ENCODE results near the gene NKG7.
"Not testable (repeated sequence)": the region's sequence is repeated elsewhere in the genome, so short reads cannot be mapped to it uniquely, and the experiment has no call there.

The NKG7 gene

DNA sequence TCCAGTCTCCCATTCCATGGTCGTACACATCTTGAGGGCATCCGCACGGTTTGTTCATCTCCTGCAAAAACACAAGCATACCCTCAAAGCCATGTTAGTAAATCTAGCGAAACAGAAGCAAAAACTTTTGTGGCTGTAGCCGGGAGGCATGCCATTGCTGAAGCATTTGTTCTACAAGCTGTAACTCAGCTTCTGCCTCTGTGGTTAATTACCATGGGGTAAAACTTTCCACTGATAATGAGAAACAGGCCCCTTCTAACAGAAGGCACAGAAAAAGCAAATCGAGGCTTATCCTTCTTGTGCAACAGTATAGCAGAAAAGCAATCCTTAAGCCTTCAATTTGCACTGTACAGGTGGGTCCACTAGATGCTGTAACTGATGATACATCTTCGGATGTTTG, 27.5 kb upstream of the NKG7 start:
- not testable (repeated sequence) for DNase-seq; H3K36me3 Mint-ChIP-seq (ENCODE audit: insufficient read depth); H3K27me3 Mint-ChIP-seq; H3K4me3 Mint-ChIP-seq; ATAC-seq (replicated peaks); H3K9me3 Mint-ChIP-seq; H3K27ac Mint-ChIP-seq
- H3K4me1 Mint-ChIP-seq (ENCODE audit: low read depth in 2 of 2), result peaks cover 11 to 15% of the 10 kb centered on the region in 2 donors

DNA sequence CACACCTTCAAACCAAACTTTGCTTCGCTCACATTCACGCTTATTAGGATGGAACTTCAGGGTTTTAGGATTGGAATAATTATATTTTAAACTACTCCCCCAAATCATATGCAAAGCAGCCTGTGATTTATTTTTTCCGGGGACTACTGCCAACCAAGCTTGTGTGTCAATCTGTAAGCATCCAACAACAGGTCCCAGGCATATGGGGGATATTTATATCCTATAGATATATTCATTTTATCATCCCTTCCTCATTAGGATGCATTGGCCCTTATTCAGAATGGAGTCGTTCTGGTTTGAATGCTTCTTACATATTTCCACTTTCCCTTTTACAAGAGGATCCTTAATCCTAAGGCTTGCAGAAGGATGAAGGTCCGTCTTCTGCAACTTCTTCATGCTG, 26.8 kb upstream of the NKG7 start:
- ATAC-seq (replicated peaks) (no peak), DNase-seq (no peak)
- Mint-ChIP-seq H3K9me3 (peaks cover 5% of the 10 kb centered on the region in 2 donors), H3K36me3 (ENCODE audit: insufficient read depth) (peaks cover 14% of the 10 kb centered on the region), H3K4me1 (ENCODE audit: low read depth in 2 of 2) (peaks cover 16 to 23% of the 10 kb centered on the region in 2 donors), H3K4me3 (no peak overlapping the region), H3K27ac (no peak overlapping the region), H3K27me3 (no peaks in the 10 kb centered on the region)

DNA sequence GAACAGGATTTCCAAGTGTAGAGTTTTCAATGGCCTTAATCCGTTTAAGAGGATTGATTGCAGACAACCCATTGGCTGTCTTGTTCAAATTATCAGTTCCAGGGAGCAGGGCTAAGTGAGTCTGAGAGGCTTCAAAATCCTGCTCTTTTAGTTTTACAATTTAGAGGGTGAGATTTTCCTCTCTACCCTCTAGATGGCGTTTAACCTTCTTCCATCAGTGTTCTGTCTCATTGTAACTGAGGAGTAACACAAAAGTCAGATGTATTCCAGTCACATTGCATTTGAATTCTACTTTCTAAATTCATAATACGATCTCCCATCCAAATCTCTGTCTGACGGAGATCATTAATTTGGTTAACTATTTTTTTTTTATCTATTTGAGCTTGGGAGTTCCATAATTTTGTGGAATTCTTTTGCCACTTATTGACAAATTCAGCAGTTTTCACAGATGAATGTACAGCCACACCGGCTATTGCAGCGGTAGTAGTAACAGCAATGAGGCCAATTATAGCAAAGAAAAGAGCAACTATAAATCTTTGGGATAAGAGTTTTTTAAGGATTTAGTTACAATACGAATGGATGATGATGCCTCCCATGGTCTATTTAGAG, 25.7 kb upstream of the NKG7 start:
- ATAC-seq (replicated peaks) (no peak), DNase-seq (no peak)
- H3K27ac Mint-ChIP-seq, result no peak overlapping the region
- no peaks in the 10 kb centered on the region for H3K27me3 Mint-ChIP-seq
- H3K4me1 Mint-ChIP-seq (ENCODE audit: low read depth in 2 of 2), result peaks cover 23 to 28% of the 10 kb centered on the region in 2 donors
- peaks cover 5% of the 10 kb centered on the region in 2 donors for H3K9me3 Mint-ChIP-seq
- no peak overlapping the region for H3K4me3 Mint-ChIP-seq
- H3K36me3 Mint-ChIP-seq (ENCODE audit: insufficient read depth), result peaks cover 18% of the 10 kb centered on the region

DNA sequence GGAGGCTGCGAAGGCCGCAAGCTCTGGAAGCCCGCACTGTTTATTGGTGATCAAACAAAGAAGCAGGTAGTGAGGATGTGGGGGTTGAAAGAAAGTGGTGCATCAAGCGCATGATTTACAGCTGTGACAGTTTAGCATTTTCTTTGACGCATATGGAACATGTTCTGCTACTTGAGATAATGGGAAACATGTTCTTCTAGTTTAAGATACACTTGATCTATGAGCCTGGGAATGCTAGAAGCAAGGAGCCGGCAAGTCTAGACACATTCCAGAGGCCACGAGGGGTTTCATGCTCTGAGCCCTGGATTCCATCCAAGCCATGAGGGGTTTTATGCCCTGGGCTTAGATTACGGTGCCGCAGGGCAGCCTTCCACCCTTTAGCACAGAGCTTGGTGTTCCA, 25.0 kb upstream of the NKG7 start:
- not testable (repeated sequence) for DNase-seq, H3K4me3 Mint-ChIP-seq

DNA sequence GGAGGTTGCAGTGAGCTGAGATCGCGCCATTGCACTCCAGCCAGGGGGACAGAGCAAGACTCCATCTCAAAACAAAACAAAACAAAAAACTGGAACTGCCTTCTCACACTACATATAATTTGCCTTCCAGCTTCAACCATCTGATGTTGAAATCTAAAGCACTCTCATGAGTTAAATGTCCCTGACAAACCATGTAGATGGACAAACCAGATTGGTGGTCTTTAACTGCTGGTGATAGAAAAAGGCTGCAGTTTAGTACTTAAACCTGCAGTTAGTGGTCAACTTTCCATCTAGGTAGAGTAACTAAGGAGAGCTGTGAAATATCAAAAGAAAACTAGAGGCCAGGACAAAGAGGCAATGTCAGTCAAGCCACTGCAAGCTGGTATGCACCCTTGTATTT, 23.7 kb upstream of the NKG7 start:
- no peak for DNase-seq
- ATAC-seq (replicated peaks), result no peak
- H3K4me3 Mint-ChIP-seq, result no peak overlapping the region
- H3K9me3 Mint-ChIP-seq, result no peaks in the 10 kb centered on the region
- peaks cover 30 to 40% of the 10 kb centered on the region in 2 donors for H3K4me1 Mint-ChIP-seq (ENCODE audit: low read depth in 2 of 2)
- H3K27me3 Mint-ChIP-seq, result no peaks in the 10 kb centered on the region
- peak overlapping the region; percentile 89 to 90 for H3K27ac Mint-ChIP-seq
- peaks cover 19% of the 10 kb centered on the region for H3K36me3 Mint-ChIP-seq (ENCODE audit: insufficient read depth)

More for the DNA sequence above, 25.0 kb upstream of the NKG7 start:
- peaks cover 18% of the 10 kb centered on the region for H3K36me3 Mint-ChIP-seq (ENCODE audit: insufficient read depth)
- H3K4me1 Mint-ChIP-seq (ENCODE audit: low read depth in 2 of 2), result peaks cover 25 to 35% of the 10 kb centered on the region in 2 donors
- peak overlapping the region in 1 of 2 donors; percentile 49 for H3K27ac Mint-ChIP-seq
- H3K27me3 Mint-ChIP-seq; ATAC-seq (replicated peaks); H3K9me3 Mint-ChIP-seq: not testable (repeated sequence)

DNA sequence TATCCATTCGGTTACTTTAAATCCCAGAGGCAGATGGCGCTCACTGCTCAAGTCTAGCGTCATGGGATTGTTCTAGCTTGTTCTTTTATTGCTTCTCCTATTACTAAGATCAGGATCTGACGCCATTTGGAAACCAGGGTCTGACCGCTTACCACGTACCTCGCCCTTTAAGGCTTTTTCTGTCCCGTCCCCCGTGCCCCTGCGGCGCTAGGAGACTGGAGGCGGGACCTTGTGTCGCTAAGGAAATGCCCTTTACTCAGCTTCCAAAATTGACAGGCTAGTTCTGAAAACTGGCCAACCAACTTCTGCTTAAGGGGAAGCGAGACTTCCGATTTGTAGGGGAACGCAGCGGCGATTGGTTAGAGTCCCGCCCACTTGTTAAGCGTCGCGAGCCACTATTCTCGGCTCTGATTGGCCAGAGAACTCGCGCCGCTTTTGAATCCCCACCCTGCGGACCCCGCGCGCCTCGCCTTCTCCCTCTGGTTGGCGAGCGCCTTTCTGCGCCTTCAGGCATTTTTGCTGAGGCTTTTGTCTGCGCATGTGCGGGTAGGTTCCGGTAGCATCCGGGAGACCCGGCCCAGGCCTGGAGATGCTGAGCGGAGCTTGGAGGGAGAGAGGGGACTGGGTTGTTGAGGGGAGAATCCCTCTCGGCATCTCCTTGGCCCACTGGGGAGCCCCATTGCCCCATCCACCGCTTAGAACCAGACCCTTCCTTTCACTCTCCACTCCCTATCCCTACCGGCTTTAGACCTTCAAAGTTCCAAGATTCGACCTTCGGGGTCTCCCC, 21.8 kb upstream of the NKG7 start:
- Mint-ChIP-seq H3K4me1 (ENCODE audit: low read depth in 2 of 2) (peaks cover 34 to 51% of the 10 kb centered on the region in 2 donors), H3K9me3 (no peaks in the 10 kb centered on the region), H3K4me3 (peak overlapping the region; percentile 84 to 88), H3K36me3 (ENCODE audit: insufficient read depth) (peaks cover 25% of the 10 kb centered on the region), H3K27ac (peak overlapping the region; percentile 89 to 90), H3K27me3 (no peaks in the 10 kb centered on the region)
- DNase-seq (peak; percentile 83 to 84 (median 84)), ATAC-seq (replicated peaks) (peak; percentile 81)

DNA sequence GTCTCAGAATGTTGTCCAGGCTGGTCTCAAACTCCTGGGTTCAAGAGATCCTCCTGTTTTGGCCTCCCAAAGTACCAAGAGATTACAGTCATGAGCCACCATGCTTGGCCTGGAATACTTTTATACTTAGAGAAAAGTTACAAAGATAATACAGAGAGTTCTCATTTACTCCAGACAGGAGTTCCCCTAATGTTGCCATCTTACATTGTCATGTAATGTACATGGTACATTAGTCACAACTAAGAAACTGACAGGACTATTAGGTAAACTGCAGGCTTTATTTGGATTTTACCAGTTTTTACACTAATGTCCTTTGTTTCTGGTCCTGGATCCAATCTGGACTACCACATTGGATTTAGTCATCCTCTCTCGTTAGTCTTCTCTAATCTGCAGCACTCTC, 20.2 kb upstream of the NKG7 start:
- Mint-ChIP-seq H3K4me1 (ENCODE audit: low read depth in 2 of 2) (peaks cover 37 to 56% of the 10 kb centered on the region in 2 donors), H3K36me3 (ENCODE audit: insufficient read depth) (peaks cover 25% of the 10 kb centered on the region), H3K4me3 (peak overlapping the region; percentile 54 to 61), H3K27ac (peak overlapping the region in 1 of 2 donors; percentile 58), H3K27me3 (no peaks in the 10 kb centered on the region), H3K9me3 (no peaks in the 10 kb centered on the region)
- no peak for ATAC-seq (replicated peaks)
- DNase-seq, result no peak

DNA sequence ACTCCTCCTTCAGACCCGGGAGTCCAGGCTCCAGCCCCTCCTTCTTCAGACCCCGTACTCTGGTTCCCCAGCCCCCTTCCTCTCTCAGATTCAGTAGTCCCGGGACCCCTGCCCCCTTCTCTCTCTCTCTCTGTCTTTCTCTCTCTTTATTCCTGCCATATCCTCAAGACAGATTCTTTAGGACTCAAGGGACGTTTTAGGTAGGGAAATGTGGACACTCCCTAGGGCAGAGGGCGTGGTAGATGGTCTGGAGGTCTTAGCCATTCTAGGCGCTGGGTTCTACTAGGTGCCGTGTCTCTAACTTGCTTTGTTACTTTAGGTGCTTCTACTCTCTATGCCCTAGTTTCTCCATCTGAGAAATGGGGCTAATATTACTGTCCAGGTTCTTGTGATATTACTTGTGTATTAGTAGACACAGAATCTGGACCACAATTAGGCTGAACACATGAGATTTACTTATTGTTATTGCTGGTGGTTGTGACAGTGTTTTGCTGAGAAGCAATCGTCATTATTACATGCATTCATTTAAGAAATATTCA, 18.7 kb upstream of the NKG7 start:
- H3K9me3 Mint-ChIP-seq, result no peaks in the 10 kb centered on the region
- H3K4me3 Mint-ChIP-seq, result peak overlapping the region; percentile 57 to 63
- peak overlapping the region; percentile 80 to 90 for H3K27ac Mint-ChIP-seq
- H3K27me3 Mint-ChIP-seq, result no peaks in the 10 kb centered on the region
- DNase-seq, result no peak
- ATAC-seq (replicated peaks), result no peak
- H3K4me1 Mint-ChIP-seq (ENCODE audit: low read depth in 2 of 2), result peaks cover 46 to 66% of the 10 kb centered on the region in 2 donors
- peaks cover 28% of the 10 kb centered on the region for H3K36me3 Mint-ChIP-seq (ENCODE audit: insufficient read depth)

DNA sequence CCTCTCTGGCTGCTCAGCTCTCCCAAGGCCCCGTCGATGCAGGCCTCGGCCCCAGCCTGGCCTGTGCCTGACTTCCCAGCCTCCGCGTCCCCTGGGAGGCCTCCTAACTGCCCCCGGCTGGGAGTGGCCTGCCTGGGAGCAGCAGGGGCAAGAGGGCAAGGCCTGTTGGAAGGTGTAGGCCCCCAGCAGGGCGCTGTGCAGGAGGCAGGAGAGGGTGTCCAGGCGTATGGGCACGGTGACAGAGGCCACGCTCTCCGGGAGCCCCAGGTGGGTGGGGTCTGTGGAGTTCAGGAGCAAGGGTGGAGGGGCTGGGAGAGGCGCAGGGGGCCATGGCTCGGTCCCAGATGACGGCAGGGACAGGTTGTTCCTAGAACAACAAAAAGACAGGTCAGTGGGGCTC, 16.7 kb upstream of the NKG7 start:
- peaks cover 35 to 50% of the 10 kb centered on the region in 2 donors for H3K4me1 Mint-ChIP-seq (ENCODE audit: low read depth in 2 of 2)
- H3K27me3 Mint-ChIP-seq, result no peaks in the 10 kb centered on the region
- H3K9me3 Mint-ChIP-seq, result no peaks in the 10 kb centered on the region
- ATAC-seq (replicated peaks) (no peak), DNase-seq (no peak)
- peaks cover 13% of the 10 kb centered on the region for H3K36me3 Mint-ChIP-seq (ENCODE audit: insufficient read depth)
- peak overlapping the region; percentile 75 to 97 for H3K27ac Mint-ChIP-seq
- peak overlapping the region; percentile 86 to 95 for H3K4me3 Mint-ChIP-seq

DNA sequence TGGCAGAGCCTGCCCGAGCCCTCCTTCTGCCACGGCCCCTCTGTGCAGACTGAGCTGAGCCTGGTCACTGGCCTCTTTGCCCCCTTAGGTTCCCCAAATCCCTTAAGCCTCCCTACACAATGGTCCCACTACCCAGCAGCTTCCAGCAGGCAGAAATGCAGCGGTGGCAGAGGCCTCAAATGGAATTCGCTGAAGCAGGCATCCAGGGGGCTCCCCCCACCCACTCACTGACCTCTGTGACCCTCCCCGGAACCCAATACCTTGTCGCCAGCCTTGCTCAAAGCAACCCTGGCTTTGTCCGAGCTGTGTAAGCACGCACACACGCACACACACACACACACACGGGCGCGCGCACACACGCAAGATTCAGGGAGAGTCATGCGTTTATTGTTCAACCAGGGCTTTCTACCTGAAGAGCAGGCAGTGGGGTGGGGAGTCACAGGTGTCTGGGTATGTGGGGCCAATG, 15.5 kb upstream of the NKG7 start, which contains the start of gene LIM2:
Gene LIM2 (minus strand): TSS at position 51 of the 466 bp plus-strand sequence. CDS start 531 bp downstream, outside the sequence.
- Mint-ChIP-seq H3K9me3 (no peaks in the 10 kb centered on the region), H3K4me1 (ENCODE audit: low read depth in 2 of 2) (peaks cover 29 to 44% of the 10 kb centered on the region in 2 donors), H3K36me3 (ENCODE audit: insufficient read depth) (peaks cover 10% of the 10 kb centered on the region), H3K27ac (peak within 1 kb of the TSS; percentile 91 to 97), H3K27me3 (no peaks in the 10 kb centered on the region), H3K4me3 (peak within 1 kb of the TSS; percentile 86 to 95)
- DNase-seq (no peak), ATAC-seq (replicated peaks) (no peak)

DNA sequence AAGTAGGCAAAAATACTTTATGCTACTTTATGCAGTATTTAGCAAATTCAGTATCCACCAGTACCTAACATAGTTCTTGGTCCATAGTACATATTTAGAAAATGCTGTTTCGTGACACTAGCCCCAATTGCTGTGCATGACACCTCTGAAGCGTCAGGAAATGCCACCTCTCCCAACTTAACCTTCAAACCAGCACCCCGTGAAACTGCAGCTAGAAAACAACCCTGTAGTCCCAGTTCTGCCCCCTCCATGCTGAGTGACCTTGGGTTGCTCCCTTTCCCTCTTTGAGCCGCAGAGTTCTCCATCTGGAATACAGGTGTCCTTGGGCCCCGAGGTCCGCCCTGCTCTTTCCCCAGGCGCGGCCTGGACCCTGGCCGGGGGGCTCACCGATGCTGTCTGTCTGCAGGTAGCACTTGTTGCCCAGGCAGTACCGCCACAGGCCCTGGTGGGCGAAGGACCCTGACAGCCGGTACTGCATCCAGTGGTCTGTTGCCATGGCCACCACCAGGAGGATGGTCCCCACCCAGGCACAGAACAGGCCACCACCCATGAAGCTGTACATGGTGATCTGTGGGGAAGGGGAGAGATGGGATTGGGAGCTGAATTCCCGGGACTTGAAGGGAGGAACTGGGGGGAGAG, 14.5 kb upstream of the NKG7 start:
- Mint-ChIP-seq H3K27ac (peak overlapping the region; percentile 91 to 97), H3K27me3 (no peaks in the 10 kb centered on the region)

DNA sequence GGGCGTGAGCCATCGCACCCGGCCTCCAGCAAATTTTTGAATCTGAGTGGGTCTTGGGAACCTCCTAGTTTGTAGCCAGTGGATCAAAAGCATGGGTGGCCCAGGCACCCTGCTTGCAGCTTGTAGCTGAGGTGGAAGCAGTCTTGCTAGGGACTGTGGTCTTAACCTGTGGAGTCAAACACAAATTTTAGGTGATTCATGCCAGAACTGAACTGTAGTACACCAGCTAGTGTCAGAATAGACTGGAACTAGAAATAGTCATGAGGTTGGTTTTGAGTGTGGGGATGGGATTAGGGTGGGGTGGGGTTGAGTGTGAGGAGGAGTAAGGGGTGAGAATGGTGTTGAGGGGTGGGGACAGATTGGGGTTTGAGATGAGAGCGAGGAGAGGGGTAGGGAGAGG, 9.6 kb upstream of the NKG7 start:
- no peaks in the 10 kb centered on the region for H3K9me3 Mint-ChIP-seq
- H3K36me3 Mint-ChIP-seq (ENCODE audit: insufficient read depth), result peaks cover 5% of the 10 kb centered on the region
- peak overlapping the region in 1 of 2 donors; percentile 74 for H3K27ac Mint-ChIP-seq
- no peak for ATAC-seq (replicated peaks)
- peaks cover 22 to 28% of the 10 kb centered on the region in 2 donors for H3K4me1 Mint-ChIP-seq (ENCODE audit: low read depth in 2 of 2)
- no peak for DNase-seq
- H3K27me3 Mint-ChIP-seq, result no peaks in the 10 kb centered on the region
- H3K4me3 Mint-ChIP-seq, result no peak overlapping the region

More for the DNA sequence above, 14.5 kb upstream of the NKG7 start:
- ATAC-seq (replicated peaks), result peak; percentile 97
- peaks cover 10% of the 10 kb centered on the region for H3K36me3 Mint-ChIP-seq (ENCODE audit: insufficient read depth)
- H3K4me1 Mint-ChIP-seq (ENCODE audit: low read depth in 2 of 2), result peaks cover 28 to 38% of the 10 kb centered on the region in 2 donors
- no peak for DNase-seq
- no peaks in the 10 kb centered on the region for H3K9me3 Mint-ChIP-seq
- H3K4me3 Mint-ChIP-seq, result peak overlapping the region; percentile 86 to 95

DNA sequence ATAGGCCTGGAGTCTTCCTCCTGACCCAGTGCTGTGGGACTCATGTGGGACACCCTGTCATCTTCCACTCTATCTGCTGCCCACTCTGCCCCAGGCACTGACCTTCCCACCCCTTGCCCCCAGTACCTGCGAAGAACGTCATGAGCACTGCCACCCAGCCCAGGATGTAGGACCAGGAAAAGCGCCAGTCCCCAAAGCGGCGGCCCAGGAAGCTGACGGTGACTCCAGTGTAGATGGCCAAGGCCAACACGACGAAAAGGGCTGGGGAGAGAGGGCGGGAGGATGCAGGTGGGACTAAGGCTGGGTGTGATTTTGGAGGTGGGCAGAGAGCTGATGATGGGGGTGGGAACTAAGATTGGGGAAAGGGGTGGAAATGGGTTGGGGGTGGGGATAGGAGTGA, 7.9 kb upstream of the NKG7 start:
- Mint-ChIP-seq H3K27ac (peak overlapping the region; percentile 74 to 80), H3K36me3 (ENCODE audit: insufficient read depth) (peaks cover 11% of the 10 kb centered on the region), H3K9me3 (no peaks in the 10 kb centered on the region), H3K4me1 (ENCODE audit: low read depth in 2 of 2) (peaks cover 33 to 36% of the 10 kb centered on the region in 2 donors), H3K27me3 (no peaks in the 10 kb centered on the region), H3K4me3 (peak overlapping the region; percentile 27 to 52)
- DNase-seq (no peak), ATAC-seq (replicated peaks) (no peak)
